ENCODE data around the gene IFNAR1.

DNA sequence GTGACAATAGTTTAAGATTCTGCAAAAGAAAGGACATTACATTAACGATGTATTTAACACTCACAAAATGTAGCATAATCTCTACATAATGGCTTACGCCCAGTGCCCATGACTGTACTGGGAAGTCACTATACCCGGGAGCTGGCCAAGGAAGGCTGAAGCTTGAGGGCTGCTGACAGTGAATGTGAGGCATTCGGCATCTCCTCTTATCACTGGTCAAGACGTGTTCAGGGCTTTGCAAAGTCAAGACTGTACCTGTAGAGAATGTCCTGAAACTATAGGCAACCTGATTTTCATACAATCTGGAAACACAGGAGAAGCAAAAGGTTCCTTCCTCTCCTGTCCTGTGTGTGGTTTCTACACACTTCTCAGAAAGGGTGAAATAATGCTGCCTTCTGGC is 65.7 kb downstream of the IFNAR1 start:
- TF ChIP-seq, protein P1, sequence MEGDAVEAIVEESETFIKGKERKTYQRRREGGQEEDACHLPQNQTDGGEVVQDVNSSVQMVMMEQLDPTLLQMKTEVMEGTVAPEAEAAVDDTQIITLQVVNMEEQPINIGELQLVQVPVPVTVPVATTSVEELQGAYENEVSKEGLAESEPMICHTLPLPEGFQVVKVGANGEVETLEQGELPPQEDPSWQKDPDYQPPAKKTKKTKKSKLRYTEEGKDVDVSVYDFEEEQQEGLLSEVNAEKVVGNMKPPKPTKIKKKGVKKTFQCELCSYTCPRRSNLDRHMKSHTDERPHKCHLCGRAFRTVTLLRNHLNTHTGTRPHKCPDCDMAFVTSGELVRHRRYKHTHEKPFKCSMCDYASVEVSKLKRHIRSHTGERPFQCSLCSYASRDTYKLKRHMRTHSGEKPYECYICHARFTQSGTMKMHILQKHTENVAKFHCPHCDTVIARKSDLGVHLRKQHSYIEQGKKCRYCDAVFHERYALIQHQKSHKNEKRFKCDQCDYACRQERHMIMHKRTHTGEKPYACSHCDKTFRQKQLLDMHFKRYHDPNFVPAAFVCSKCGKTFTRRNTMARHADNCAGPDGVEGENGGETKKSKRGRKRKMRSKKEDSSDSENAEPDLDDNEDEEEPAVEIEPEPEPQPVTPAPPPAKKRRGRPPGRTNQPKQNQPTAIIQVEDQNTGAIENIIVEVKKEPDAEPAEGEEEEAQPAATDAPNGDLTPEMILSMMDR (conservative IDR thresholded peaks at IDR 0.05; ENCODE audit: low read length), result no peak
- no peak for TF ChIP-seq EZH2phosphoT487 (IDR thresholded peaks at IDR 0.05; ENCODE audit: borderline replicate concordance)

Data from Loucy (cell line).